HepG2 (cell line): ENCODE measurements around the gene GATA1. TPM values are rescaled to one million over a fixed set of nuclear protein-coding genes. Genes with fewer than 3 reads are reported as not detected.

Source experiments
- ATF7 ChIP-seq, 2 experiments: fragments of 450-650 bp in 1 of 2; sonication (generic) in 1 of 2; formaldehyde crosslinking in 1 of 2; IDR thresholded peaks; 2 replicates each; pipeline versions ENCODE4 v1.4.0 to v1.6.1; 2016 to 2020; ENCODE audit warnings: antibody characterized with exemption in 1 of 2, mild to moderate bottlenecking in 1 of 2, missing genetic modification reagents in 1 of 2
- BRD4 ChIP-seq: sonication (generic); formaldehyde crosslinking; IDR thresholded peaks from 2 replicates; pipeline ENCODE4 v1.4.0; 2020; ENCODE audit warnings: missing genetic modification reagents
- FOXK1 ChIP-seq: sonication (generic); formaldehyde crosslinking; IDR thresholded peaks from 2 replicates; pipeline ENCODE4 v1.4.0; 2020; ENCODE audit warnings: low read depth, missing genetic modification reagents, borderline replicate concordance
- GABPB1 ChIP-seq: IDR thresholded peaks from 2 replicates; pipeline ENCODE4 v1.6.1; 2016; ENCODE audit warnings: mild to moderate bottlenecking, missing genetic modification reagents, moderate library complexity, missing compliant biosample characterization
- HNF4A ChIP-seq: sonication (generic); formaldehyde crosslinking; IDR thresholded peaks from 2 replicates; pipeline ENCODE4 v1.4.0; 2020; ENCODE audit warnings: missing genetic modification reagents
- HOXA5 ChIP-seq: sonication (generic); formaldehyde crosslinking; IDR thresholded peaks from 2 replicates; pipeline ENCODE4 v1.4.0; 2020; ENCODE audit warnings: missing genetic modification reagents
- JDP2 ChIP-seq: sonication (generic); formaldehyde crosslinking; IDR thresholded peaks from 2 replicates; pipeline ENCODE4 v1.8.1; 2022; ENCODE audit warnings: missing genetic modification reagents, borderline replicate concordance
- PHB2 ChIP-seq: fragments of 450-650 bp; IDR thresholded peaks from 2 replicates; pipeline ENCODE4 v1.6.1; 2018; ENCODE audit not compliant: partially characterized antibody
- POGZ ChIP-seq: sonication (generic); formaldehyde crosslinking; IDR thresholded peaks from 2 replicates; pipeline ENCODE4 v1.4.0; 2020; ENCODE audit warnings: mild to moderate bottlenecking, missing genetic modification reagents
- RBM22 ChIP-seq: fragments of 200-400 bp; formaldehyde crosslinking; optimal IDR thresholded peaks from 2 replicates; pipeline ENCODE3; 2017; ENCODE audit warnings: mild to moderate bottlenecking, low read length, moderate library complexity
- SP1 ChIP-seq, 2 experiments: fragments of 450-650 bp in 1 of 2; sonication (generic) in 1 of 2; formaldehyde crosslinking in 1 of 2; IDR thresholded peaks; 2 replicates each; pipeline versions ENCODE4 v1.4.0 to v1.6.1; 2016 to 2020; ENCODE audit warnings: missing genetic modification reagents in 1 of 2
- SRSF9 ChIP-seq: fragments of 200-400 bp; formaldehyde crosslinking; IDR thresholded peaks from 2 replicates; pipeline ENCODE4 v1.6.1; 2018; ENCODE audit warnings: borderline replicate concordance, mild to moderate bottlenecking, low read depth, low read length; ENCODE audit not compliant: insufficient read depth, poor library complexity, severe bottlenecking
- SSRP1 ChIP-seq: IDR thresholded peaks from 2 replicates; pipeline ENCODE4 v1.6.1; 2016; ENCODE audit warnings: control low read depth
- U2AF1 ChIP-seq: fragments of 200-400 bp; formaldehyde crosslinking; optimal IDR thresholded peaks from 2 replicates; pipeline ENCODE3; 2017; ENCODE audit warnings: mild to moderate bottlenecking, low read depth, low read length
- ZNF10 ChIP-seq: sonication (generic); formaldehyde crosslinking; IDR thresholded peaks from 2 replicates; pipeline ENCODE4 v1.4.0; 2020; ENCODE audit warnings: mild to moderate bottlenecking, low read depth, missing genetic modification reagents, borderline replicate concordance
- ZNF205 ChIP-seq: IDR thresholded peaks from 2 replicates; pipeline ENCODE4 v1.6.1; 2018; ENCODE audit warnings: missing biosample characterization, missing genetic modification reagents
- ZNF24 ChIP-seq: fragments of 450-650 bp; IDR thresholded peaks from 2 replicates; pipeline ENCODE4 v1.6.1; 2017; ENCODE audit warnings: antibody characterized with exemption, mild to moderate bottlenecking
- ZNF251 ChIP-seq: sonication (generic); formaldehyde crosslinking; IDR thresholded peaks from 2 replicates; pipeline ENCODE4 v1.9.0; 2021; ENCODE audit warnings: mild to moderate bottlenecking, missing genetic modification reagents
- ZNF329 ChIP-seq: sonication (generic); formaldehyde crosslinking; IDR thresholded peaks from 2 replicates; pipeline ENCODE4 v1.9.0; 2021; ENCODE audit warnings: low read depth, mild to moderate bottlenecking, missing genetic modification reagents
- ZNF33A ChIP-seq: sonication (generic); formaldehyde crosslinking; IDR thresholded peaks from 2 replicates; pipeline ENCODE4 v1.5.1; 2020; ENCODE audit warnings: missing genetic modification reagents, mild to moderate bottlenecking, moderate library complexity, borderline replicate concordance
- ZNF350 ChIP-seq: sonication (generic); formaldehyde crosslinking; IDR thresholded peaks from 2 replicates; pipeline ENCODE4 v1.4.0; 2020; ENCODE audit warnings: mild to moderate bottlenecking, low read depth, missing genetic modification reagents, borderline replicate concordance
- ZNF546 ChIP-seq: sonication (generic); formaldehyde crosslinking; conservative IDR thresholded peaks from 2 replicates; pipeline ENCODE4 v1.8.1; 2023; ENCODE audit warnings: mild to moderate bottlenecking, missing genetic modification reagents
- ZNF776 ChIP-seq: sonication (generic); formaldehyde crosslinking; IDR thresholded peaks from 2 replicates; pipeline ENCODE4 v1.4.0; 2020; ENCODE audit warnings: mild to moderate bottlenecking, missing genetic modification reagents
- ZNF879 ChIP-seq: sonication (generic); formaldehyde crosslinking; IDR thresholded peaks from 2 replicates; pipeline ENCODE4 v1.8.1; 2023; ENCODE audit warnings: missing genetic modification reagents
- polyA plus RNA-seq, 8 experiments: library from polyadenylated mRNA; depleted of rRNA in 3 of 8; stranded (reverse) in 7 of 8; unstranded in 1 of 8; fragments of >200 nt; fragmentation: Illumina TruSeq in 4 of 8; extraction: Trizol in 4 of 8; gene quantifications; 2 replicates each; pipeline versions ENCODE4 v1.2.1 to v1.2.3, GENCODE V29; 2011 to 2016; ENCODE audit warnings: low read depth in 4 of 8, missing spikeins in 1 of 8, mixed read lengths in 1 of 8; ENCODE audit not compliant: insufficient read depth in 1 of 8
- total RNA-seq, 5 experiments: library from RNA; depleted of rRNA; stranded (reverse); fragments of >200 nt; fragmentation: Illumina TruSeq; extraction: Trizol; gene quantifications; 2 replicates each; pipeline ENCODE4 v1.2.3, GENCODE V29; 2016; ENCODE audit warnings: low read depth in 1 of 5
- TF ChIP-seq, protein P1 (sequence below): IDR thresholded peaks from 2 replicates; pipeline ENCODE4 v1.6.1; 2016; ENCODE audit warnings: low read depth, control low read depth
- TF ChIP-seq, protein P2 (sequence below): sonication (generic); formaldehyde crosslinking; IDR thresholded peaks from 2 replicates; pipeline ENCODE4 v1.5.1; 2020; ENCODE audit warnings: missing genetic modification reagents, mild to moderate bottlenecking, borderline replicate concordance
- TF ChIP-seq, protein P3 (sequence below): sonication (generic); formaldehyde crosslinking; IDR thresholded peaks from 2 replicates; pipeline ENCODE4 v1.4.0; 2020; ENCODE audit warnings: missing genetic modification reagents

GATA1 gene
- total and polyA plus RNA-seq, 2 of the 13 experiments (the other 11 are each of a cell fraction or from before 2014, with no cell fraction given) = 0.13 TPM; not detected in 1

DNA sequence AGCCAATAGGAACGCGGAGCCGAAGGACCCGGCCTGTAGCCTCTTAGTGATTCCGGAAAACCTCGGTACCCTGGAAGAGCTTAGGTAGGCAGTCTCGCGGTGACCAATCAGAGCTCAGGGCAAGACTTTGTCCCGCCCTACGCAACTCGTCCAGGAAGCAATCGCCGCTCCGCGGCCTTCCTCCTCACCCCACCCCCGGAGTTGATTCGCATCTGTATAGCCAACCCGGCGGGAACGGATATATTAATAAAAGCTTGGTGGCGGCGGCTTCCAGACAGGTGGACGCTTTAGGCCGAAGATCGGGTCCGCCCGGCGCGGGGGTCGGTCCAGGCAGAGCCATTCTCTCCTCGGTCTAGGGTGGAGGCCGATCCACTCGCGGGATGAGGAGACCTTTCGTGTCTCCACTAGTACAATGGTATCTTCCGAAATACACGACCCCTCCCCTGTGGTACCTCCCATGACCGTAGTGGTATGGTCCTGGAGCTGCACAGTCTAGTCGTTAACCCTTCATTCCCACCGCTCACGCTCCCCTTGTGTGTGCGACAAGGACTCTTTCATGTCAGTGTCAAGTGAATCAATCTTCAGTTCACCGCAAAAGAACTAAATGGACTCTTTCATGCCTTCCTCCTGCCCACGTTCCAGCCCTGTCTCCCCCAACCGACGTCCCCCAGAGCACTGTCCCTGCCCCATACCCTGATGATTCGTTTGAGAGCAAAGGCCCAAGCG, 49.0 kb upstream of the GATA1 start (continued):
- TF ChIP-seq SRSF9 = no peak
- no peak for TF ChIP-seq ZNF350
- peak; percentile 22; the same call in 1 of the 2 replicates for TF ChIP-seq FOXK1 (CRISPR knock-in tag)
- TF ChIP-seq, protein P1, sequence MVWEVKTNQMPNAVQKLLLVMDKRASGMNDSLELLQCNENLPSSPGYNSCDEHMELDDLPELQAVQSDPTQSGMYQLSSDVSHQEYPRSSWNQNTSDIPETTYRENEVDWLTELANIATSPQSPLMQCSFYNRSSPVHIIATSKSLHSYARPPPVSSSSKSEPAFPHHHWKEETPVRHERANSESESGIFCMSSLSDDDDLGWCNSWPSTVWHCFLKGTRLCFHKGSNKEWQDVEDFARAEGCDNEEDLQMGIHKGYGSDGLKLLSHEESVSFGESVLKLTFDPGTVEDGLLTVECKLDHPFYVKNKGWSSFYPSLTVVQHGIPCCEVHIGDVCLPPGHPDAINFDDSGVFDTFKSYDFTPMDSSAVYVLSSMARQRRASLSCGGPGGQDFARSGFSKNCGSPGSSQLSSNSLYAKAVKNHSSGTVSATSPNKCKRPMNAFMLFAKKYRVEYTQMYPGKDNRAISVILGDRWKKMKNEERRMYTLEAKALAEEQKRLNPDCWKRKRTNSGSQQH (CRISPR knock-in tag) = no peak
- TF ChIP-seq ZNF251 (CRISPR knock-in tag) = no peak
- no peak for TF ChIP-seq ZNF10 (CRISPR knock-in tag)
- no peak for TF ChIP-seq POGZ
- TF ChIP-seq, protein P2, sequence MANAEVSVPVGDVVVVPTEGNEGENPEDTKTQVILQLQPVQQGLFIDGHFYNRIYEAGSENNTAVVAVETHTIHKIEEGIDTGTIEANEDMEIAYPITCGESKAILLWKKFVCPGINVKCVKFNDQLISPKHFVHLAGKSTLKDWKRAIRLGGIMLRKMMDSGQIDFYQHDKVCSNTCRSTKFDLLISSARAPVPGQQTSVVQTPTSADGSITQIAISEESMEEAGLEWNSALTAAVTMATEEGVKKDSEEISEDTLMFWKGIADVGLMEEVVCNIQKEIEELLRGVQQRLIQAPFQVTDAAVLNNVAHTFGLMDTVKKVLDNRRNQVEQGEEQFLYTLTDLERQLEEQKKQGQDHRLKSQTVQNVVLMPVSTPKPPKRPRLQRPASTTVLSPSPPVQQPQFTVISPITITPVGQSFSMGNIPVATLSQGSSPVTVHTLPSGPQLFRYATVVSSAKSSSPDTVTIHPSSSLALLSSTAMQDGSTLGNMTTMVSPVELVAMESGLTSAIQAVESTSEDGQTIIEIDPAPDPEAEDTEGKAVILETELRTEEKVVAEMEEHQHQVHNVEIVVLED (CRISPR knock-in tag) = peak; percentile 80
- TF ChIP-seq ZNF546 (CRISPR knock-in tag) = no peak
- no peak for TF ChIP-seq ATF7 (IDR thresholded peaks at IDR 0.05)
- TF ChIP-seq ATF7 (CRISPR knock-in tag; IDR thresholded peaks at IDR 0.05) = no peak
- no peak for TF ChIP-seq ZNF879 (CRISPR knock-in tag)
- no peak for TF ChIP-seq JDP2 (CRISPR knock-in tag)
- peak; percentile 93 for TF ChIP-seq GABPB1
- no peak for TF ChIP-seq HNF4A (CRISPR knock-in tag)
- TF ChIP-seq PHB2 = no peak
- TF ChIP-seq ZNF329 = no peak
- no peak for TF ChIP-seq SP1 (IDR thresholded peaks at IDR 0.05)
- TF ChIP-seq SP1 (CRISPR knock-in tag; IDR thresholded peaks at IDR 0.05) = peak; percentile 55; the same call in 1 of the 2 replicates
- no peak for TF ChIP-seq ZNF776 (CRISPR knock-in tag)
- TF ChIP-seq ZNF205 (CRISPR knock-in tag) = no peak
- TF ChIP-seq ZNF33A (CRISPR knock-in tag) = no peak
- TF ChIP-seq HOXA5 (CRISPR knock-in tag) = 0 out of 2 replicates have a peak, but pooled peaks have one; percentile 46
- no peak for TF ChIP-seq SSRP1 (CRISPR knock-in tag)
- 0 out of 2 replicates have a peak, but pooled peaks have one; percentile 20 for TF ChIP-seq BRD4 (CRISPR knock-in tag)
- TF ChIP-seq U2AF1 = no peak
- TF ChIP-seq, protein P3, sequence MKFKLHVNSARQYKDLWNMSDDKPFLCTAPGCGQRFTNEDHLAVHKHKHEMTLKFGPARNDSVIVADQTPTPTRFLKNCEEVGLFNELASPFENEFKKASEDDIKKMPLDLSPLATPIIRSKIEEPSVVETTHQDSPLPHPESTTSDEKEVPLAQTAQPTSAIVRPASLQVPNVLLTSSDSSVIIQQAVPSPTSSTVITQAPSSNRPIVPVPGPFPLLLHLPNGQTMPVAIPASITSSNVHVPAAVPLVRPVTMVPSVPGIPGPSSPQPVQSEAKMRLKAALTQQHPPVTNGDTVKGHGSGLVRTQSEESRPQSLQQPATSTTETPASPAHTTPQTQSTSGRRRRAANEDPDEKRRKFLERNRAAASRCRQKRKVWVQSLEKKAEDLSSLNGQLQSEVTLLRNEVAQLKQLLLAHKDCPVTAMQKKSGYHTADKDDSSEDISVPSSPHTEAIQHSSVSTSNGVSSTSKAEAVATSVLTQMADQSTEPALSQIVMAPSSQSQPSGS (CRISPR knock-in tag) = no peak
- no peak for TF ChIP-seq RBM22
- no peak for TF ChIP-seq ZNF24
